Neuronal stem cell (in vitro differentiated cells): ENCODE results near the gene CLEC7A.

ENCODE experiments used
- DNase-seq: peaks from one replicate; pipeline ENCODE4 v3.0.0-alpha.2; 2013; ENCODE audit warnings: low spot score
- H2AFZ ChIP-seq: one replicate; pipeline ENCODE4 v1.6.1; 2013; ENCODE audit warnings: mild to moderate bottlenecking, low read length, inconsistent platforms
- H2AK5ac ChIP-seq: 2 replicates; pipeline ENCODE4 v1.6.1; 2013; ENCODE audit warnings: low read depth, mild to moderate bottlenecking, inconsistent platforms, low read length, moderate library complexity, mixed read lengths
- H2BK120ac ChIP-seq: 2 replicates; pipeline ENCODE4 v1.6.1; 2013; ENCODE audit warnings: low read depth, mild to moderate bottlenecking, inconsistent platforms, low read length, moderate library complexity, mixed read lengths
- H2BK12ac ChIP-seq: one replicate; pipeline ENCODE4 v1.6.1; 2013; ENCODE audit warnings: low read length, inconsistent platforms
- H2BK15ac ChIP-seq: 2 replicates; pipeline ENCODE4 v1.6.1; 2013; ENCODE audit warnings: mild to moderate bottlenecking, low read length, inconsistent platforms, mixed read lengths
- H2BK5ac ChIP-seq: one replicate; pipeline ENCODE4 v1.6.1; 2013; ENCODE audit warnings: inconsistent platforms, mild to moderate bottlenecking, low read length, moderate library complexity
- H3K14ac ChIP-seq: one replicate; pipeline ENCODE4 v1.6.1; 2013; ENCODE audit warnings: low read length, inconsistent platforms
- H3K18ac ChIP-seq: 2 replicates; pipeline ENCODE4 v1.6.1; 2013; ENCODE audit warnings: low read length, inconsistent platforms
- H3K23ac ChIP-seq: 2 replicates; pipeline ENCODE4 v1.6.1; 2013; ENCODE audit warnings: low read depth, mild to moderate bottlenecking, mixed read lengths, low read length, inconsistent platforms; ENCODE audit not compliant: poor library complexity
- H3K27ac ChIP-seq: replicated peaks from 3 replicates; pipeline ENCODE4 v1.5.1; 2013; ENCODE audit warnings: low read length, inconsistent platforms
- H3K27me3 ChIP-seq, 3 experiments: 2 replicates each; pipeline ENCODE4 v1.6.1; 2013; ENCODE audit warnings: low read length in 3 of 3, mild to moderate bottlenecking in 2 of 3, inconsistent platforms in 1 of 3, low read depth in 1 of 3, mixed read lengths in 1 of 3, moderate library complexity in 1 of 3; ENCODE audit not compliant: control insufficient read depth in 3 of 3, insufficient read depth in 3 of 3
- H3K36me3 ChIP-seq, 2 donors: replicated peaks in 1 of 2; 2 replicates each; pipeline ENCODE4 v1.6.1; 2013; ENCODE audit warnings: low read length in 2 of 2; ENCODE audit not compliant: control insufficient read depth in 2 of 2, insufficient read depth in 2 of 2
- H3K4ac ChIP-seq: 2 replicates; pipeline ENCODE4 v1.6.1; 2013; ENCODE audit warnings: inconsistent platforms, mild to moderate bottlenecking, low read length, moderate library complexity
- H3K4me1 ChIP-seq, 2 donors: 1 replicate in 1 of 2; 2 replicates in 1 of 2; pipeline ENCODE4 v1.6.1; 2013; ENCODE audit warnings: low read length in 2 of 2, low read depth in 1 of 2; ENCODE audit not compliant: control insufficient read depth in 2 of 2, insufficient read depth in 1 of 2
- H3K4me2 ChIP-seq: one replicate; pipeline ENCODE4 v1.6.1; 2013; ENCODE audit warnings: mild to moderate bottlenecking, low read length, inconsistent platforms; ENCODE audit not compliant: insufficient read depth, poor library complexity, severe bottlenecking
- H3K4me3 ChIP-seq, 2 donors: 2 replicates each; pipeline ENCODE4 v1.5.1; 2013; ENCODE audit warnings: low read length in 2 of 2, mild to moderate bottlenecking in 2 of 2, inconsistent platforms in 1 of 2, moderate library complexity in 1 of 2
- H3K79me1 ChIP-seq: one replicate; pipeline ENCODE4 v1.6.1; 2013; ENCODE audit warnings: low read depth, mild to moderate bottlenecking, inconsistent platforms, low read length, moderate library complexity
- H3K9ac ChIP-seq: one replicate; pipeline ENCODE4 v1.6.1; 2013; ENCODE audit warnings: mild to moderate bottlenecking, low read depth, low read length, inconsistent platforms; ENCODE audit not compliant: poor library complexity
- H3K9me3 ChIP-seq, 2 donors: replicated peaks in 1 of 2; 2 replicates each; pipeline versions ENCODE3 to v1.6.1; 2013; ENCODE audit warnings: low read length in 2 of 2, mild to moderate bottlenecking in 2 of 2, inconsistent platforms in 1 of 2, low read depth in 1 of 2, mixed read lengths in 1 of 2, moderate library complexity in 1 of 2; ENCODE audit not compliant: control insufficient read depth in 2 of 2, insufficient read depth in 1 of 2
- H4K8ac ChIP-seq: one replicate; pipeline ENCODE4 v1.6.1; 2013; ENCODE audit warnings: low read depth, mild to moderate bottlenecking, inconsistent platforms, low read length, moderate library complexity
- H4K91ac ChIP-seq: one replicate; pipeline ENCODE4 v1.6.1; 2013; ENCODE audit warnings: low read length, low read depth, mild to moderate bottlenecking, inconsistent platforms; ENCODE audit not compliant: poor library complexity
- WGBS, 2 donors: extraction: QIAGEN DNeasy Blood & Tissue Kit; methylation state at CpG; one replicate each; pipeline ENCODE4 v1.1.7; 2013; ENCODE audit warnings: missing lambda C conversion rate in 2 of 2, mixed read lengths in 1 of 2; ENCODE audit not compliant: insufficient read length in 2 of 2, insufficient replicate concordance in 1 of 2; ENCODE audit errors: extremely low coverage in 2 of 2; 5-methylcytosine and 5-hydroxymethylcytosine counted together

CLEC7A gene

DNA sequence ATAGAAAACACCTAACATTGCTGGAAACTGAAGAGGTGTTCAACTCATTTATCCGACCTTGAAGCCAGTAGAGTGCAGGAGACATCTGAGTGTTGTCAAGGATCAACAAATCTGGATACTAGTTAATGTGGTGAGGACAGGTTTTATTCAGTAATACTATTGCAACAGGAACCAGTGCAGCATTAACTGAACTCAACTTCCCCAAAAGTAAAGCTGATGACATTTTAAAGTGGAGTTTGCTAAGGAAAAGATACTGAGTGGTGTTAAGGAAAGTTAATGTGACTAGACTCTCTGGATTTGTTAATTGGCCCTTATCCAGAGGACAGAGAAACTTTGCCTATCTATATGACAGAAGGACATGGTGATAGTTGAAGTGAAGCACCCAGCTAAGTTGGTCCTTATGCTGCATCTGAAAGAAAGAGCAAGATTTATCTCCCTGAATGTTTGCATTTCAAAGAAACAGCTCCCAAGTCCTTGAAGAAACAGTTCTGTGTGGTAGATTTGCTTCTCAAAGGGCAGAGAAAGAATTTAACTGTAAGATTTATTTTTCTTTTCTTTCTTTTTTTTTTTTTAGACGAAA, 1.2 kb upstream of the CLEC7A start:
- Histone ChIP-seq H3K36me3 (no peaks in the 10 kb centered on the region), H2BK120ac (no peak overlapping the region), H3K9me3 (no peaks in the 10 kb centered on the region), H4K91ac (no peak overlapping the region), H4K8ac (no peak overlapping the region), H3K27ac (no peak overlapping the region), H2BK12ac (no peak overlapping the region), H2BK15ac (no peak overlapping the region), H3K4me3 (no peak overlapping the region), H3K23ac (no peak overlapping the region), H2AFZ (no peak overlapping the region), H3K18ac (no peak overlapping the region), H2BK5ac (no peak overlapping the region), H3K4me1 (no peaks in the 10 kb centered on the region), H3K4me2 (no peak overlapping the region), H3K4ac (no peak overlapping the region), H3K79me1 (no peaks in the 10 kb centered on the region), H3K27me3 (no peaks in the 10 kb centered on the region), H3K9ac (no peak overlapping the region), H3K14ac (no peak overlapping the region), H2AK5ac (no peak overlapping the region)
- no CpG with 5 or more reads among the region's 2 CpGs for WGBS, 2 donors
- no peak for DNase-seq

GRCh38 chr12:10128687-10129086, 1.3 kb downstream of the CLEC7A start:
- no peak for DNase-seq
- H2AK5ac ChIP-seq, result no peak overlapping the region
- H2AFZ ChIP-seq, result no peak overlapping the region
- H3K23ac ChIP-seq, result no peak overlapping the region
- H2BK5ac ChIP-seq, result no peak overlapping the region
- H3K9ac ChIP-seq, result no peak overlapping the region
- no peaks in the 10 kb centered on the region for H3K4me1 ChIP-seq
- no peak overlapping the region for H2BK120ac ChIP-seq
- H4K8ac ChIP-seq, result no peak overlapping the region
- H2BK15ac ChIP-seq, result no peak overlapping the region
- H3K14ac ChIP-seq, result no peak overlapping the region
- no peaks in the 10 kb centered on the region for H3K36me3 ChIP-seq
- no peak overlapping the region for H3K4ac ChIP-seq
- no peak overlapping the region for H3K4me3 ChIP-seq
- no peak overlapping the region for H3K4me2 ChIP-seq
- H3K9me3 ChIP-seq, result no peaks in the 10 kb centered on the region
- no peak overlapping the region for H4K91ac ChIP-seq
- WGBS, 2 donors, result no CpG with 5 or more reads among the region's 5 CpGs
- no peaks in the 10 kb centered on the region for H3K79me1 ChIP-seq
- H3K18ac ChIP-seq, result no peak overlapping the region
- no peak overlapping the region for H2BK12ac ChIP-seq
- no peaks in the 10 kb centered on the region for H3K27me3 ChIP-seq
- no peak overlapping the region for H3K27ac ChIP-seq

GRCh38 chr12:10126413-10126812, 3.6 kb downstream of the CLEC7A start:
- no CpG with 5 or more reads among the region's 1 CpG for WGBS, 2 donors
- Histone ChIP-seq H3K36me3 (no peaks in the 10 kb centered on the region), H3K23ac (no peak overlapping the region), H3K18ac (no peak overlapping the region), H2BK5ac (no peak overlapping the region), H2AK5ac (no peak overlapping the region), H3K4ac (no peak overlapping the region), H4K8ac (no peak overlapping the region), H2BK12ac (no peak overlapping the region), H2BK15ac (no peak overlapping the region), H3K4me2 (no peak overlapping the region), H3K27me3 (no peaks in the 10 kb centered on the region), H3K4me3 (no peak overlapping the region), H3K9me3 (no peaks in the 10 kb centered on the region), H3K9ac (no peak overlapping the region), H3K79me1 (no peaks in the 10 kb centered on the region), H3K27ac (no peak overlapping the region), H2AFZ (no peak overlapping the region), H3K4me1 (no peaks in the 10 kb centered on the region), H2BK120ac (no peak overlapping the region), H3K14ac (no peak overlapping the region), H4K91ac (no peak overlapping the region)
- no peak for DNase-seq

- Histone ChIP-seq H2BK120ac (no peak overlapping the region), H4K8ac (no peak overlapping the region), H3K9ac (no peak overlapping the region), H3K4me1 (no peaks in the 10 kb centered on the region), H3K14ac (no peak overlapping the region), H4K91ac (no peak overlapping the region), H3K27me3 (no peaks in the 10 kb centered on the region), H3K27ac (no peak overlapping the region), H2AK5ac (no peak overlapping the region), H3K4me2 (no peak overlapping the region), H2AFZ (no peak overlapping the region), H3K79me1 (no peaks in the 10 kb centered on the region), H2BK15ac (no peak overlapping the region), H3K4me3 (no peak overlapping the region), H3K18ac (no peak overlapping the region), H3K4ac (no peak overlapping the region), H2BK12ac (no peak overlapping the region), H3K9me3 (no peaks in the 10 kb centered on the region), H3K23ac (no peak overlapping the region), H2BK5ac (no peak overlapping the region), H3K36me3 (no peaks in the 10 kb centered on the region)
- no peak for DNase-seq
- WGBS, 2 donors, result no CpG with 5 or more reads among the region's 4 CpGs
These were observed 7.3 kb downstream of the CLEC7A start for GRCh38 chr12:10122689-10123088.
